ACC112 (cell line): ENCODE measurements around the gene CADPS.

Source experiments
- H2AFZ ChIP-seq: fragments of 200-600 bp; sonication (generic); one replicate; pipeline ENCODE4 v1.6.0; 2017; ENCODE audit warnings: antibody characterized with exemption, low read length; ENCODE audit not compliant: unreplicated experiment
- H3K27ac ChIP-seq: fragments of 200-600 bp; sonication (generic); 2 replicates; pipeline ENCODE4 v1.5.1; 2014; ENCODE audit warnings: low read depth, mild to moderate bottlenecking, antibody characterized with exemption, low read length, moderate library complexity
- H3K27me3 ChIP-seq: fragments of 200-600 bp; sonication (generic); 2 replicates; pipeline ENCODE4 v1.6.1; 2014; ENCODE audit warnings: mild to moderate bottlenecking, antibody characterized with exemption, low read length, moderate library complexity, mixed read lengths; ENCODE audit not compliant: insufficient read depth
- H3K36me3 ChIP-seq: fragments of 200-600 bp; sonication (generic); 2 replicates; pipeline ENCODE4 v1.6.1; 2016; ENCODE audit warnings: mild to moderate bottlenecking, antibody characterized with exemption, low read length, moderate library complexity, mixed read lengths; ENCODE audit not compliant: insufficient read depth
- H3K4me1 ChIP-seq: fragments of 200-600 bp; sonication (generic); one replicate; pipeline ENCODE4 v1.6.1; 2016; ENCODE audit warnings: low read length, mixed read lengths; ENCODE audit not compliant: insufficient read depth, unreplicated experiment, control insufficient read depth
- H3K4me3 ChIP-seq: fragments of 200-600 bp; sonication (generic); 2 replicates; pipeline ENCODE4 v1.5.1; 2014; ENCODE audit warnings: mild to moderate bottlenecking, low read depth, low read length
- H3K79me2 ChIP-seq: fragments of 200-600 bp; sonication (generic); one replicate; pipeline ENCODE4 v1.6.0; 2016; ENCODE audit warnings: low read length; ENCODE audit not compliant: control insufficient read depth, unreplicated experiment, insufficient read depth

CADPS gene

DNA sequence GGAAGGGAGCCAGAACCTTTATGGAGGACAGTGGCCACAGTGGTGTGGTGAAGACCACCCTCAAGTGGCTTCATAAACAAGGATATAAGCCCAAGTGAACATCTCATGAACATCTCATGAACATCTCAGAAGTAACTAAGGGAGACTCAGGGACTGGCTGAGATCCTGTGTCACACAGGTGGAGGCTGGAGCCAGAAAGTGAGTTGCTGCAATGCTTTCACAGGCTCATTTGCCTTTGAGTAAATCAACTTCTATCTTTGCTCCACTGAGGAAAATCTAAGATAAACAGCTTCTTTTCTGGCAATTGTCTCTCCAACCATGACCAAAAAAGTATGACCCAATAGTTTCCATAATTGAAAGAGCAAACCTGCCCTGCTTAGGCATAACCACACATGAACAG lies 152.9 kb downstream of the CADPS start:
- H3K4me1 ChIP-seq, result no peaks in the 10 kb centered on the region
- no peaks in the 10 kb centered on the region for H3K36me3 ChIP-seq
- no peak overlapping the region for H2AFZ ChIP-seq
- H3K79me2 ChIP-seq, result no peaks in the 10 kb centered on the region
- H3K4me3 ChIP-seq, result no peak overlapping the region
- H3K27me3 ChIP-seq, result peaks cover 12% of the 10 kb centered on the region; the same call in 1 of the 2 replicates
- no peak overlapping the region for H3K27ac ChIP-seq

DNA sequence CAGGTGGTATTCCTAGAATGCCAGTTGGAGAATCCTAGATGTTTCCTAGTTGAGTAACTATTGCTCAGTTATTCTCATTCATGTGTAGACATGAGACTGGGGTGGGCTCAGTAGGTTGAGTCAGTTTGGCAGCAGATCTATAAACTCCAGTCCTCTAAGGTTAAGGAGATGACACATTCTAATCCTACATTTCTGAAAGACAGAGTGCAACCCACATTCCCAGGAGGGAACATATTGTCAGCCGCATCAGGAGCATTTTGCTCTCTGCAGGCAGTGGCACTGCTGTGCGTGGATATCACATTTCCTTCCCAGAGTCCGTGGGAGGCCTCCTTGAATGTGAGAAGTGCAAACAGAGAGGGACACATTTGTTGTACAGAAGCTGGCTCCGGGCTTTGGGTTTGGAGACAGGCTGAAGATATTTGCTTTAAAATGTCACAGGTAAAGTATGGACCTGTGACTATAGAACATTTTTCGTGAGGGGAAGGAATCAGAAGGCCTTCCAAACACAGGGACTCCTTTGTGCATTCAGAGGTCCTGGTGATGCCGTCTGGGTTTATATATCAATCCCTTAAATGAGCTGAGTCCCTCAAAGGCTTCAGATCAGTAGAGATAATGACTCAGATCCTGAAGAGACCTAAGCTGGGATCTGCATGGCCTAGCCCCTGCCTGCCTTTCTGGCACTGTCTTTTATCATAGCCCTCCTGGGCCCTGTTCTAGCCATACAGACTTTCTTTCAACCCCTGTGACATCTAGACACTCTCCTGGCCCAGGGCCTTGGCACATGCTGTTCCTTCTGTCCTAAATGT lies 156.5 kb downstream of the CADPS start:
- peaks cover 3% of the 10 kb centered on the region; the same call in 1 of the 2 replicates for H3K27me3 ChIP-seq
- no peak overlapping the region for H3K27ac ChIP-seq

DNA sequence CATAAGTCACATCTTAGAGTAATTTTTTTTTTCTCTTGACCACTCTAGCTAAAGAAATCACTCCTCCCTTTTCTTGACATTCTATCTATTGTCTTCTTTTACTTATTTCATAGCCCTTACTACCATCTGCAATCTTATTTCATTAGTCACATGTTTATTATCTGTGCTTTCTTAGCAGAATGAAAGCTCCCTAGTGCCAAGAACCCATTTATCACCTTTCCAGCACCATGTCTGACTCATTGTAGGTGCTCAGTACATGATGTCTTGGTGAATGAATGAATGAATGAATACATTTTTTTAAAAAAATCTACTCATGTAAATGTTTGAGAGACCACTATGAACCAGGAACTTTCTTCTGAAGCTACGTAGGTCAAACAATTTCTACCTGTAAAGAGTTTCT lies 157.2 kb downstream of the CADPS start:
- Histone ChIP-seq H3K36me3 (no peaks in the 10 kb centered on the region), H2AFZ (no peak overlapping the region), H3K27me3 (peaks cover 3% of the 10 kb centered on the region; the same call in 1 of the 2 replicates), H3K4me3 (no peak overlapping the region), H3K27ac (no peak overlapping the region), H3K79me2 (no peaks in the 10 kb centered on the region), H3K4me1 (no peaks in the 10 kb centered on the region)

More for the DNA sequence above, 156.5 kb downstream of the CADPS start:
- Histone ChIP-seq H3K79me2 (no peaks in the 10 kb centered on the region), H3K4me3 (no peak overlapping the region), H2AFZ (no peak overlapping the region), H3K36me3 (no peaks in the 10 kb centered on the region), H3K4me1 (no peaks in the 10 kb centered on the region)

DNA sequence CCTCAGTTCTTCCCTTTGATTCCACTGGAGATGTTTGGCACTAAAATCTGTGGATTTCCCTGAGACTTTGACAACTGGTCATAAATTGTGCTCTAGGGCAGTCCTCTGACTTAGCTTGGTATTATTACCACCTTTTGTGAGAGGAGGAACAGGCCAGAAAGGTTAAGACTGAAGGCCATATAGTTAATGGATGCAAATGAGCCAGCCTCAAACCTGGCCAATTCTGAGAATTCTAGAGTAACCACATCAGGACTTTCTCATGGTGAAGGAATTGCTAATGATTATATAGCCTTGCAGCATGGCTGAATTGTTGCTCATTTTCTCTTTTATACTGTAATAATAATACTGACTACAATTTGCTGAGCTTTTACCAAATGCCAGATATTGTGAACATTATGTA lies 162.5 kb downstream of the CADPS start:
- H3K36me3 ChIP-seq, result no peaks in the 10 kb centered on the region
- H2AFZ ChIP-seq, result no peak overlapping the region
- no peaks in the 10 kb centered on the region for H3K79me2 ChIP-seq
- no peaks in the 10 kb centered on the region for H3K4me1 ChIP-seq
- H3K4me3 ChIP-seq, result no peak overlapping the region
- peaks cover 19% of the 10 kb centered on the region for H3K27me3 ChIP-seq
- no peak overlapping the region for H3K27ac ChIP-seq

GRCh38 chr3:62710751-62711150 lies 164.5 kb downstream of the CADPS start:
- Histone ChIP-seq H3K27ac (no peak overlapping the region), H2AFZ (no peak overlapping the region), H3K79me2 (no peaks in the 10 kb centered on the region), H3K4me3 (no peak overlapping the region), H3K27me3 (peaks cover 26% of the 10 kb centered on the region), H3K4me1 (no peaks in the 10 kb centered on the region), H3K36me3 (no peaks in the 10 kb centered on the region)

- H3K4me1 ChIP-seq, result no peaks in the 10 kb centered on the region
Measured at GRCh38 chr3:62708638-62709373, 166.4 kb downstream of the CADPS start.

GRCh38 chr3:62705721-62706120 lies 169.5 kb downstream of the CADPS start:
- Histone ChIP-seq H2AFZ (no peak overlapping the region), H3K27ac (no peak overlapping the region), H3K4me3 (no peak overlapping the region), H3K27me3 (peaks cover 28% of the 10 kb centered on the region), H3K4me1 (no peaks in the 10 kb centered on the region), H3K36me3 (no peaks in the 10 kb centered on the region), H3K79me2 (no peaks in the 10 kb centered on the region)

More at GRCh38 chr3:62708638-62709373, 166.4 kb downstream of the CADPS start:
- H3K27me3 ChIP-seq, result peaks cover 24% of the 10 kb centered on the region
- no peak overlapping the region for H3K27ac ChIP-seq
- no peak overlapping the region for H3K4me3 ChIP-seq
- no peaks in the 10 kb centered on the region for H3K36me3 ChIP-seq
- H3K79me2 ChIP-seq, result no peaks in the 10 kb centered on the region
- no peak overlapping the region for H2AFZ ChIP-seq

GRCh38 chr3:62703451-62704167 lies 171.6 kb downstream of the CADPS start:
- Histone ChIP-seq H3K27me3 (peaks cover 22% of the 10 kb centered on the region), H3K27ac (no peak overlapping the region), H2AFZ (no peak overlapping the region), H3K79me2 (no peaks in the 10 kb centered on the region), H3K4me3 (no peak overlapping the region), H3K36me3 (no peaks in the 10 kb centered on the region), H3K4me1 (no peaks in the 10 kb centered on the region)

GRCh38 chr3:62700357-62700756 lies 174.9 kb downstream of the CADPS start:
- H3K4me3 ChIP-seq, result no peak overlapping the region

GRCh38 chr3:62699728-62700127 lies 175.5 kb downstream of the CADPS start:
- Histone ChIP-seq H3K27ac (no peak overlapping the region), H3K36me3 (no peaks in the 10 kb centered on the region), H3K4me1 (no peaks in the 10 kb centered on the region), H3K4me3 (no peak overlapping the region), H3K27me3 (peaks cover 28% of the 10 kb centered on the region), H2AFZ (no peak overlapping the region), H3K79me2 (no peaks in the 10 kb centered on the region)

More at GRCh38 chr3:62700357-62700756, 174.9 kb downstream of the CADPS start:
- peaks cover 27% of the 10 kb centered on the region for H3K27me3 ChIP-seq
- no peaks in the 10 kb centered on the region for H3K36me3 ChIP-seq
- no peaks in the 10 kb centered on the region for H3K4me1 ChIP-seq
- H2AFZ ChIP-seq, result no peak overlapping the region
- H3K27ac ChIP-seq, result no peak overlapping the region
- H3K79me2 ChIP-seq, result no peaks in the 10 kb centered on the region
